HG03571 (cell line): ENCODE data around the gene C10orf88.

ENCODE experiments used
- ATAC-seq: cut with Tn5 transposase; IDR thresholded peaks from one replicate; pipeline ENCODE4 v1.9.1; 2021; ENCODE audit not compliant: unreplicated experiment

The C10orf88 gene, protein sequence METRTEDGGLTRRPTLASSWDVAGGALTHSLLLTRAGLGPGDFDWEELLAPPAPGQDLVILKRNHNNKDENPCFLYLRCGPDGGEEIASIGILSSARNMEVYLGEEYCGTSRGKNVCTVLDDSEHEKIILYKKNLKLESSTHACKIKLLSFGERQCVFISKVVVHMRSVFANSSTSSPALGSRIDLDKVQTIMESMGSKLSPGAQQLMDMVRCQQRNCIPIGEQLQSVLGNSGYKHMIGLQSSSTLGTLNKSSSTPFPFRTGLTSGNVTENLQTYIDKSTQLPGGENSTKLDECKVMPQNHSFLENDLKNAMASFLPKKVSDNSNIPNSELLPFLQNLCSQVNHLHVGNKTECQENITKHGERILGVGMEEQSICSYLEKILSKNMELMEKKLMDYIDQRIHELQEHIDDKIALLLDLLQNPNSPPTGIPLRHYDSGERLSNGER

GRCh38 chr10:122953902-122954730, at the start of gene C10orf88:
Gene C10orf88 (minus strand): TSS chr10:122954227. CDS start chr10:122954178, 49 bp downstream.
- ATAC-seq: peak; percentile 99

DNA sequence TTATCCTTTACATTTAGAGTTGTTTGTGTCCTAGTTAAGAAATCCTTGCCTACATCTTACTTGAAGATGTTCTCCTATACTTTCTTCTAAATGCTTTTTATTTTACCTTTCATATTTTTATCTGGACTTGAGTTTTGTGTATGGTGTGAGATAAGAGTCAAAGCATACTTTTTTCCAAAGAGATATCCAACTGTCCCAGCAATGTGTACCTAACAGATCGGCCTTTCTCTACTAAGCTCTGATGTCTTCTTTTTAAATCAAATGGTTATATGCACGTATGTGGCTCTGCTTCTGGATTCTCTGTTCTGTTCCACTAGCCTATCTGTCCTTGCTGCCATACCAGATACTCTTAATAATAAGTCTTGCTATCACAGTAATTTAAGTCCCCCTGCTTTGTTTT, 47.3 kb upstream of the C10orf88 start:
- ATAC-seq: no peak

GRCh38 chr10:123000155-123000554, 46.1 kb upstream of the C10orf88 start:
- ATAC-seq: no peak

- ATAC-seq: no peak
These were observed 45.3 kb upstream of the C10orf88 start for GRCh38 chr10:122999347-122999746.

DNA sequence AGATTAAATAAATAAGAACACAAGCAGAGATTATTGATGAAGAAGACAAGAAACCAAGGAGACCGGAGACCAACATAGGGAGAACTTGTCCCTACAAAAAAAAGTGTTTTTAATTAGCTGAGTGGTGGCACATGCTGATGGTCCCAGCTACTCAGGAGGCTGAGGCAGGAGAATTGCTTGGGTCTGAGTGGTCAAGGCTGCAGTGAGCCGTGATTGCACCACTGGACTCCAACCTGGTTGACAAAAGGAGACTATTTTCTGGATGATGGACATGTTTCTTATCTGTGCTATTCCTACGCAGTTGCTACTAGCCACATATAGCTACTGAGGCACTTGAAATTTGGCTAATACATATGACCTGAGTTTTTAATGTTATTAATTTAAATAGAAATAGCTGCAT, 44.9 kb upstream of the C10orf88 start:
- ATAC-seq: no peak

GRCh38 chr10:122998360-122998917, 44.4 kb upstream of the C10orf88 start:
- ATAC-seq: no peak

DNA sequence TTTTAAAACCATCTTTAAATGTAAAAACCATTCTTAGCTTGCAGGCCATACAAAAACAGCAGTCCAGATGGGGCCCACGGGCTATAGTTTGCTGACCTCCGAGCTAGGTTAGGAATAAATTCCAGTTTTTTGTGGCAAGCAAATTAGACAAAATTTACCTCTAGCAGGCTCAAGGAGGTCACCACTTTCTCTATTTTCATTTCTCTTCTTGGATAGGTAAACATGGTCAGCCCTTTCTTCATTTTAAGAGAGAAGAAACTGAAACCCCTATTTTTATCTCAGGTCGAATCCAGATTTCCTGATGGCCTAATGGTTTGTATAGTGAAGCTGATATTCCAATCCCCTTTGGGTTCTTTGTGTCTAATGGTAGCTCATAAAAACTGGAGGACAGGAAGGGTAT, 43.8 kb upstream of the C10orf88 start:
- no peak for ATAC-seq

- no peak for ATAC-seq
These were observed 41.9 kb upstream of the C10orf88 start for GRCh38 chr10:122995936-122996335.

GRCh38 chr10:122993797-122994336, 39.8 kb upstream of the C10orf88 start:
- ATAC-seq: no peak

DNA sequence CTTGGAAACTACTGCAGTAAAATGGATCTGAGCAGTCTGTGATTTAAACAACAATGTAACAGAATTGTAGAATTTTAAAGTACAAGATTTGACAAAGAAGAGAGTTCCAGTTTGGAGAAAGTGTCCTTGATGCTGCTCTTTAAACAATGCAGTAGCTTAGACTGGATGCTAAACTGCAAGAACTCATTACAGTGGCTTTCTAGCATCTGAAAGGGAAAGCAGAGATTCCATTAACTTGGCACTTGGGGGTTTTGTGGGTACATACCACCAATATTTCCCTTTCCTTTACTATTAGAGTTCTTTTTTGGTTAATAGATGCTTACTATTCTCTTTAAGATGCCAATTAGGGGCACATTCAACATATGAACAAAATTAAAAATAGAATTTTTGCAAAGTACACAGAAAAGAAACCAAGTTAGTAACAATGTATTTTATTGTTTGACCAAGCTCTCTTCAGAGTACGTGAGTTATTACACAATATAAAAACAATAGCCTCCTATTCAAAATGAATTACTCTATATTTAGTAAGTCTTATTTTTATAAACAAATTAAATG, 38.1 kb upstream of the C10orf88 start:
- no peak for ATAC-seq

GRCh38 chr10:122990278-122990677, 36.3 kb upstream of the C10orf88 start:
- no peak for ATAC-seq

GRCh38 chr10:122988501-122988900, 34.5 kb upstream of the C10orf88 start:
- no peak for ATAC-seq

DNA sequence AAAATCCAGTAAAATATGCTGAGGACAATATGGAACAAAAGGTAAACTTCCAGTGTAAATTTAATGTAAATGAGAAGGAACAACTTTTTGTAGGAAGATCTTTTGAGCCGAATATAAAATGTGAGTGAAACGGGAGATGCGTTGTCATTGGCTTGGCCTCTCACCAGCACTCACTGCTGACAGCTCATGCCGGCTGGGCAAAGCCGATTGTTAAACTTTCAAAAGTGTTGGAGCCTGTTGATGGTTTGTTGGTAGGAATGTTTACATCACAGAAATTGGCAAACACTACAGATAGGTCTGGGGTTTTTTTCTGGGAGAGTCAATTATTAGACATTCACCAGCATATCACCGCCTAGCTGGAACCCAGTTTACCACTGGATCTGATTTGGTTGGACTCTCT, 32.3 kb upstream of the C10orf88 start:
- ATAC-seq: no peak

DNA sequence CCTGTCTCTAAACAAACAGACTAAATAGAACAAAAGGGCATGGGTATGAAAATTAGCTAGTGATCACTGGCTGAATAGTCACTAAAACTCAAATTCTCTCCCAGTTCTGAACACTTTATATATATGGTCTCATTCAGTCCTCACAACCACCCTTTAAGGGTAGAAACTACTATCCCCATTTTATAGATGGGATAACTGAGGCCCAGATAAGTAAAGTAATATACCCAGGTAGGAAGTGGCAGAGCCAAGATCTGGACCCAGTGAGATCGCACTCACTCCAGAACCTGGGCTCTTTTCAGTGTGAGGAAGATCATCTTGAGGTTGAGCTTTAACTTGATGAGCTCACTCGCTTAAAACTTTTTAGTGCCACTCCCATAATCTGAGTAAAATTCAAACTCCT, 30.7 kb upstream of the C10orf88 start:
- no peak for ATAC-seq

DNA sequence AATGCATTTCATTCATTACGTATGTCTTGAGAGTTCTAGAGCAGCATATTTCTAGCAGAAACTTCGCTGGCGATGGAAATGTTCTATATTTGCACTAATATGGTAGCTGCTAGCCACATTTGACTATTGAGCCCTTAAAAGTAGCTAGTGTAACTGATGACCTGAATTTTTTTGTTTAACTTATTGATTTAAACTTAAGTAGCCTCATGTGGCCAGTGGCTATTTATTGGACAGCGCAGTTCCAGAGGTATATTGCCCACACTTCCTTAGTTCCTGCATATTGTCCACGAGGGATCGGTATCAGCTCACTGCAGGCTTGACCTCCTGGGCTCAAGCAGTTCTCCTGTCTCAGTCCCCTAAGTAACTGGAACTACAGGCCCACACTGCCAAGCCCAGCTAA, 29.9 kb upstream of the C10orf88 start:
- no peak for ATAC-seq

- no peak for ATAC-seq
These were observed 27.0 kb upstream of the C10orf88 start for GRCh38 chr10:122981066-122981464.

DNA sequence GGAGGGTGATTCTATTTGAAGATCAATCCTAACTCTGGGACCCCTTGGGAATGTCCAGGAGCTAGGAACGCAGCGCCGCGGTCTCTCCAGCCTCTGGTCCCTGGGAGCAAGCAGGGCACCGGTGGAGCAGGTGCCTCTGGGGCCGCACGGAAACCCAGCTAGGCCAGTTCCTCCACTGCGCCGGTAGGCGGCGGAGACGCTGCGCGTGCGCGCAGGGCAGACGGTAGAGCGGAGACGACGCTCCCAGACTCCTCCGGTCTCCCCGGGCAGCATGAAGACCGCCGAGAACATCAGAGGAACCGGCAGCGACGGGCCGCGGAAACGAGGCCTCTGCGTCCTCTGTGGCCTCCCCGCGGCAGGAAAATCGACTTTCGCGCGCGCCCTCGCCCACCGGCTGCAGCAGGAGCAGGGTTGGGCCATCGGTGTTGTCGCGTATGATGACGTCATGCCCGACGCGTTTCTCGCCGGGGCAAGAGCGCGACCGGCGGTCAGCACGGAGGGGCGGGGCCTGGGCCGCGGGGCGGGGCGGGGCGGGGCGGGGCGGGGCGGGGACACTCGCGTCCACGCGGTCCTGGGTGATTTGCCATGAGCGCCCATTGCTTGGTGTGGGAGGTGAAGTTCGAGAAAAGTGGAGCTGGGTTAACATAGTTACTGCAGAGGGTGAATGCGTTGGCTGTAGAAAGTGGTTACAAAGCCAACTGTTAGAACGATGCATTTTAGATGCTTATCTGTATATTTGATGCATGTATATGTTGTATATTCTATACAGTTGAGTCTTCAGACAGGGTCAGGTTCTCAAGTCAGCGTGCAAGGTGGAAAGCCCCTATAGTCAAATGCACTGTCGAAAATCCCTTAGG, 26.4 kb upstream of the C10orf88 start, which contains the start of gene PSTK:
TSS of gene PSTK (plus strand) at position 193 of the 857 bp plus-strand sequence. CDS start at position 272, 79 bp downstream.
- ATAC-seq: peak; percentile 98

- ATAC-seq: no peak
These were observed 20.6 kb upstream of the C10orf88 start for GRCh38 chr10:122974543-122975064.

- no peak for ATAC-seq
These were observed 20.0 kb upstream of the C10orf88 start for GRCh38 chr10:122974023-122974422.

GRCh38 chr10:122968698-122969097, 14.7 kb upstream of the C10orf88 start:
- no peak for ATAC-seq
